Heart right ventricle (tissue), 16 donors: ENCODE measurements around the gene PXYLP1. TPM values are rescaled to one million over a fixed set of nuclear protein-coding genes. Genes with fewer than 3 reads are reported as not detected.

Experiments used
- ATAC-seq, 8 donors: fragments of 200-7000 bp; cut with Tn5 transposase; one replicate each; pipeline ENCODE4 v1.9.1; 2020; ENCODE audit warnings: mild to moderate bottlenecking in 8 of 8, moderate library complexity in 8 of 8, moderate number of reproducible peaks in 1 of 8
- DNase-seq, 2 donors: peaks; one replicate each; pipeline ENCODE4 v3.0.0-alpha.2; 2020
- H3K27ac ChIP-seq, 10 donors: fragments of 200-600 bp; sonication (generic) in 2 of 10; one replicate each; pipeline versions ENCODE4 v1.5.0 to v1.8.0; 2020 to 2022; ENCODE audit warnings: mild to moderate bottlenecking in 3 of 10
- H3K27me3 ChIP-seq, 7 donors: fragments of 200-600 bp; one replicate each; pipeline ENCODE4 v1.8.0; 2021 to 2022; ENCODE audit warnings: mild to moderate bottlenecking in 2 of 7
- H3K36me3 ChIP-seq, 9 donors: fragments of 200-600 bp; sonication (generic) in 1 of 9; one replicate each; pipeline versions ENCODE4 v1.5.0 to v1.8.0; 2020 to 2022; ENCODE audit warnings: mild to moderate bottlenecking in 2 of 9
- H3K4me1 ChIP-seq, 9 donors: fragments of 200-600 bp; sonication (generic) in 1 of 9; one replicate each; pipeline versions ENCODE4 v1.5.0 to v1.8.0; 2020 to 2022; ENCODE audit warnings: mild to moderate bottlenecking in 4 of 9
- H3K4me3 ChIP-seq, 10 donors: fragments of 200-600 bp; sonication (generic) in 2 of 10; one replicate each; pipeline versions ENCODE4 v1.5.0 to v1.8.0; 2020 to 2022; ENCODE audit warnings: mild to moderate bottlenecking in 7 of 10, moderate library complexity in 2 of 10
- H3K9me3 ChIP-seq, 11 donors: fragments of 200-600 bp in 10 of 11; sonication (generic) in 2 of 11; one replicate each; pipeline versions ENCODE4 v1.5.0 to v1.8.0; 2013 to 2022; ENCODE audit warnings: mild to moderate bottlenecking in 2 of 11, control low read depth in 1 of 11, moderate library complexity in 1 of 11
- WGBS, 2 donors: extraction: QIAGEN DNeasy Blood & Tissue Kit; methylation state at CpG; one replicate each; pipeline ENCODE4 v1.1.7; 2013; ENCODE audit warnings: inconsistent platforms in 1 of 2; 5-methylcytosine and 5-hydroxymethylcytosine counted together
- intact Hi-C, 10 donors: fragments of 100-400 bp; cut with DNase I; formaldehyde crosslinking; loops; one replicate each; pipeline versions ENCODE4 v1.11.1 to v1.14.2; 2022
- polyA plus RNA-seq, 2 donors: library from polyadenylated mRNA; stranded (reverse); fragments of 200-250 nt; gene quantifications; one replicate each; pipeline ENCODE4 v1.2.3, GENCODE V29; 2013
- total RNA-seq, 10 donors: library from RNA; stranded (reverse); fragmentation: NEBNext Ultra II Directional in 3 of 10; extraction: Animal tissue kit (Norgen Biotek cat#: 25700) in 3 of 10; gene quantifications; one replicate each; pipeline versions ENCODE4 v1.2.1 to v1.2.4, GENCODE V29; 2021 to 2023
- TF ChIP-seq, protein P1 (sequence below), 9 donors: fragments of 200-600 bp; sonication (generic) in 2 of 9; IDR thresholded peaks; one replicate each; pipeline versions ENCODE4 v1.5.0 to v1.8.0; 2021 to 2022; ENCODE audit warnings: antibody characterized with exemption in 9 of 9, mild to moderate bottlenecking in 5 of 9, moderate library complexity in 1 of 9
- donor health status: Arrhythmogenic right ventricular cardiomyopathy.
- donor health status: ischemic (EF 13 %, LVEDD 7.1; RV severe dilation, severe dysfunction).
- donor health status: healthy with polysubstance abuse.
- donor health status: DM: no; HTN: yes; CAD: no.
- donor health status: DM: no; HTN: no; CAD: no.
- donor health status: ischemic (EF 25% LVEDD 6.9; RV normal size, moderate dysfunction).
- donor health status: ischemic (EF 25% LVEDD 5.7; RV mildly dilated, moderate dysfunction).
- donor health status: healthy.
- donor health status: DM: yes; HTN: yes; CAD: no.
- donor health status: Ischemic cardiomyopathy.
- donor health status: ischemic (EF 35%, LVEDD 5.7; RV mildly dilated, moderate dysfunction).
- donor health status: nonischemic (EF 11% LVEDD 7.7; RV severe dilation, severe dysfunction).
- donor health status: DM: yes; HTN: yes; CAD: no.
- donor health status: PGD.
- donor health status: ischemic (EF 29% LVEDD 5.4; RV normal size, mild dysfunction).
- donor health status: nonischemic (EF 23%, LVEDD 6.1; RV moderate dilation, normal function).

Gene PXYLP1
- total and polyA plus RNA-seq, 12 donors: 8.7 to 33.5 (median 17.9) TPM

DNA sequence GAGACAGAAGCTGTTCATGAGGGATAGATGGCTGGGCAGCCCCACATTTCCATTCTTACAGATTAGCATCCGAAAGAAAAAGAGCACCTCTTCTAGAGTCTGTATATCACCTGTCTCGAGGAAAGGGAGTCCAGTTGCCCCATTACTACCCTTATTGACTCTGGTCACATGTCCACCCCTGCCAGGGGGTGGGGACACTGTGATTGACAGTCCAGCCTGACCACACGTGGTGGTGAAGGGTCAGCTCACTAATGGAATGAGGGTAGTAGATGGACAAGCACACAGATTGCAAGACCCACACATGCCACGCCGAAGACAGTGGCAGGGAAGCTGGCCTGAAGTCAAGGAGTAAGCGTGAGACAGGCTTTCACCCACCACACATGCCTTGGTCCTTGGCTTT lies 45.8 kb downstream of the PXYLP1 start:
- intact Hi-C loops: loop anchor here in 4 of 10 donors (5.0 kb wide), 2 partner anchors 40 to 45 kb away; partner anchors contain the start of gene PXYLP1 (in 3 of the 4)
- no peak for ATAC-seq
- Histone ChIP-seq H3K27ac (no peak overlapping the region), H3K27me3 (no peaks in the 10 kb centered on the region), H3K4me3 (no peak overlapping the region), H3K9me3 (no peaks in the 10 kb centered on the region), H3K4me1 (peaks cover 0 to 35% (median 22%) of the 10 kb centered on the region in 9 donors), H3K36me3 (peaks cover 0 to 29% (median 4%) of the 10 kb centered on the region in 9 donors)
- DNase-seq: no peak
- TF ChIP-seq, protein P1, sequence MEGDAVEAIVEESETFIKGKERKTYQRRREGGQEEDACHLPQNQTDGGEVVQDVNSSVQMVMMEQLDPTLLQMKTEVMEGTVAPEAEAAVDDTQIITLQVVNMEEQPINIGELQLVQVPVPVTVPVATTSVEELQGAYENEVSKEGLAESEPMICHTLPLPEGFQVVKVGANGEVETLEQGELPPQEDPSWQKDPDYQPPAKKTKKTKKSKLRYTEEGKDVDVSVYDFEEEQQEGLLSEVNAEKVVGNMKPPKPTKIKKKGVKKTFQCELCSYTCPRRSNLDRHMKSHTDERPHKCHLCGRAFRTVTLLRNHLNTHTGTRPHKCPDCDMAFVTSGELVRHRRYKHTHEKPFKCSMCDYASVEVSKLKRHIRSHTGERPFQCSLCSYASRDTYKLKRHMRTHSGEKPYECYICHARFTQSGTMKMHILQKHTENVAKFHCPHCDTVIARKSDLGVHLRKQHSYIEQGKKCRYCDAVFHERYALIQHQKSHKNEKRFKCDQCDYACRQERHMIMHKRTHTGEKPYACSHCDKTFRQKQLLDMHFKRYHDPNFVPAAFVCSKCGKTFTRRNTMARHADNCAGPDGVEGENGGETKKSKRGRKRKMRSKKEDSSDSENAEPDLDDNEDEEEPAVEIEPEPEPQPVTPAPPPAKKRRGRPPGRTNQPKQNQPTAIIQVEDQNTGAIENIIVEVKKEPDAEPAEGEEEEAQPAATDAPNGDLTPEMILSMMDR (IDR thresholded peaks at IDR 0.05): no peak
- 75 to 78% methylated on average over 6 of the region's 6 CpGs for WGBS, 2 donors

- Histone ChIP-seq H3K27ac (peak overlapping the region in 1 of 10 donors; percentile 75), H3K9me3 (no peaks in the 10 kb centered on the region), H3K36me3 (peaks cover 0 to 29% (median 4%) of the 10 kb centered on the region in 9 donors), H3K4me3 (no peak overlapping the region), H3K27me3 (no peaks in the 10 kb centered on the region), H3K4me1 (peaks cover 0 to 35% (median 22%) of the 10 kb centered on the region in 9 donors)
- ATAC-seq (peak in 3 of 8 donors; percentile 2 to 8 (median 4)), DNase-seq (no peak)
- TF ChIP-seq, protein P1 (IDR thresholded peaks at IDR 0.05): no peak
- intact Hi-C loops: loop anchor here in 8 of 10 donors (1.0 to 5.0 kb wide), 5 partner anchors 41 to 48 kb away; partner anchors contain the start of gene PXYLP1 (in 6 of the 8)
- WGBS, 2 donors: 89 to 91% methylated on average over 17 of the region's 17 CpGs
Measured at GRCh38 chr3:141278196-141279076, 46.8 kb downstream of the PXYLP1 start.

GRCh38 chr3:141279077-141279967 lies 47.7 kb downstream of the PXYLP1 start:
- intact Hi-C loops: loop anchor here in 8 of 10 donors (1.0 to 5.0 kb wide), 5 partner anchors 42 to 49 kb away; partner anchors contain the start of gene PXYLP1 (in 6 of the 8)
- Histone ChIP-seq H3K27me3 (no peaks in the 10 kb centered on the region), H3K4me1 (peaks cover 0 to 35% (median 22%) of the 10 kb centered on the region in 9 donors), H3K9me3 (no peaks in the 10 kb centered on the region), H3K27ac (peak overlapping the region in 5 of 10 donors; percentile 37 to 75 (median 42)), H3K36me3 (peaks cover 0 to 32% (median 4%) of the 10 kb centered on the region in 9 donors), H3K4me3 (no peak overlapping the region)
- ATAC-seq: peak; percentile 47 to 73 (median 64)
- no peak for DNase-seq
- TF ChIP-seq, protein P1 (IDR thresholded peaks at IDR 0.05): peak; percentile 39 to 69 (median 60)
- WGBS, 2 donors: 47 to 65% methylated on average over 16 of the region's 16 CpGs
